ENCODE results near the gene MYO3B.

- TF ChIP-seq RAD21 (IDR thresholded peaks at IDR 0.05 in 1 of 2, conservative IDR thresholded peaks at IDR 0.05 in 1 of 2; ENCODE audit: low read depth in 2 of 2, low read length in 2 of 2): no peak
- no peak for TF ChIP-seq ATF3 (IDR thresholded peaks at IDR 0.05; ENCODE audit: insufficient read depth, low read depth, low read length)
- TF ChIP-seq KDM1A (IDR thresholded peaks at IDR 0.05; ENCODE audit: borderline replicate concordance, low read length): no peak
- TF ChIP-seq SRF (IDR thresholded peaks at IDR 0.05; ENCODE audit: low read depth, low read length): no peak
- TF ChIP-seq EGR1 (IDR thresholded peaks at IDR 0.05; ENCODE audit: borderline replicate concordance, low read depth, low read length): no peak
- TF ChIP-seq SP2 (IDR thresholded peaks at IDR 0.05; ENCODE audit: low read length): no peak
- no peak for TF ChIP-seq CTCF (IDR thresholded peaks at IDR 0.05; ENCODE audit: control extremely low read depth in 1 of 3, insufficient read depth in 1 of 3, low read depth in 1 of 3, low read length in 3 of 3)
Observed at GRCh38 chr2:170607171-170607570, 429.2 kb downstream of the MYO3B start.
